ENCODE measurements around the gene PTPRQ. TPM values are rescaled to one million over a fixed set of nuclear protein-coding genes. Genes with fewer than 3 reads are reported as not detected.

Gene PTPRQ
- total RNA-seq, 3 donors from 2014 or later = 0.66 to 8.0 (median 4.0) TPM

- no peaks in the 10 kb centered on the region for H3K9me3 ChIP-seq
- intact Hi-C loops (cut with DNase I; ENCODE audit: low total_unique reads) = no loop called here
- H3K4me3 ChIP-seq = no peak overlapping the region
- H3K27me3 ChIP-seq = peaks cover 0 to 35% of the 10 kb centered on the region in 2 donors
- no peak overlapping the region for H3K27ac ChIP-seq
- H3K36me3 ChIP-seq = no peaks in the 10 kb centered on the region
- no peak for DNase-seq (ENCODE audit: low spot score in 2 of 2)
- no peaks in the 10 kb centered on the region for H3K4me1 ChIP-seq
- TF ChIP-seq, protein P1, sequence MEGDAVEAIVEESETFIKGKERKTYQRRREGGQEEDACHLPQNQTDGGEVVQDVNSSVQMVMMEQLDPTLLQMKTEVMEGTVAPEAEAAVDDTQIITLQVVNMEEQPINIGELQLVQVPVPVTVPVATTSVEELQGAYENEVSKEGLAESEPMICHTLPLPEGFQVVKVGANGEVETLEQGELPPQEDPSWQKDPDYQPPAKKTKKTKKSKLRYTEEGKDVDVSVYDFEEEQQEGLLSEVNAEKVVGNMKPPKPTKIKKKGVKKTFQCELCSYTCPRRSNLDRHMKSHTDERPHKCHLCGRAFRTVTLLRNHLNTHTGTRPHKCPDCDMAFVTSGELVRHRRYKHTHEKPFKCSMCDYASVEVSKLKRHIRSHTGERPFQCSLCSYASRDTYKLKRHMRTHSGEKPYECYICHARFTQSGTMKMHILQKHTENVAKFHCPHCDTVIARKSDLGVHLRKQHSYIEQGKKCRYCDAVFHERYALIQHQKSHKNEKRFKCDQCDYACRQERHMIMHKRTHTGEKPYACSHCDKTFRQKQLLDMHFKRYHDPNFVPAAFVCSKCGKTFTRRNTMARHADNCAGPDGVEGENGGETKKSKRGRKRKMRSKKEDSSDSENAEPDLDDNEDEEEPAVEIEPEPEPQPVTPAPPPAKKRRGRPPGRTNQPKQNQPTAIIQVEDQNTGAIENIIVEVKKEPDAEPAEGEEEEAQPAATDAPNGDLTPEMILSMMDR (IDR thresholded peaks at IDR 0.05) = no peak
- no peak for TF ChIP-seq POLR2A (IDR thresholded peaks at IDR 0.05)
- TF ChIP-seq POLR2AphosphoS5 (IDR thresholded peaks at IDR 0.05) = no peak
Observed at GRCh38 chr12:80711866-80712265, 267.8 kb downstream of the PTPRQ start.

- DNase-seq (ENCODE audit: low spot score in 2 of 2) = no peak
- intact Hi-C loops (cut with DNase I; ENCODE audit: low total_unique reads) = no loop called here
- Histone ChIP-seq H3K4me1 (no peaks in the 10 kb centered on the region), H3K27ac (no peak overlapping the region), H3K9me3 (no peaks in the 10 kb centered on the region), H3K27me3 (peaks cover 0 to 33% of the 10 kb centered on the region in 2 donors), H3K36me3 (no peaks in the 10 kb centered on the region), H3K4me3 (no peak overlapping the region)
- TF ChIP-seq, protein P1 (IDR thresholded peaks at IDR 0.05) = no peak
- TF ChIP-seq POLR2A (IDR thresholded peaks at IDR 0.05) (no peak), POLR2AphosphoS5 (IDR thresholded peaks at IDR 0.05) (no peak)
Observed at GRCh38 chr12:80712866-80713265, 268.8 kb downstream of the PTPRQ start.

DNA sequence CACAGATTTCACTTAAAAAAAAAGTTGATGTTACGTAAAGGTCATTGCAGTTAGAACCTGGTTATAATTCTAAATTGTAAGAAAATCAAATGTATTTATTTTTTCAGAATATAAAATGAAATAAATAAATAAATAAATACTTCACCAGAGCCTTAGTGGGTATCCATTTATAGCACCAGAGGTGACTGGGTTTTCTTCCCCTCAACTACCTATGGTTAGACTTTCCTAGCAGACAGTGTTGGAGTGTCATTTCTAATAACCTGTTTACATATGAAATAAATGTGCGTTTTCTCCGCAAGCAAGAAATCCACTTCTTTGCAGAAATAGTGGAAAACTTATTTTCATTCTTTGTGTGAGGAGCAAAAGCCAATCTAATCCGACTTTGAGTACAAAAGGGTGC, 269.4 kb downstream of the PTPRQ start:
- intact Hi-C loops (cut with DNase I; ENCODE audit: low total_unique reads) = no loop called here
- Histone ChIP-seq H3K27ac (no peak overlapping the region), H3K27me3 (peaks cover 0 to 27% of the 10 kb centered on the region in 2 donors), H3K4me1 (no peaks in the 10 kb centered on the region), H3K36me3 (no peaks in the 10 kb centered on the region), H3K9me3 (no peaks in the 10 kb centered on the region), H3K4me3 (no peak overlapping the region)
- TF ChIP-seq POLR2A (IDR thresholded peaks at IDR 0.05) = no peak
- no peak for TF ChIP-seq POLR2AphosphoS5 (IDR thresholded peaks at IDR 0.05)
- TF ChIP-seq, protein P1 (IDR thresholded peaks at IDR 0.05) = no peak
- DNase-seq (ENCODE audit: low spot score in 2 of 2) = no peak

DNA sequence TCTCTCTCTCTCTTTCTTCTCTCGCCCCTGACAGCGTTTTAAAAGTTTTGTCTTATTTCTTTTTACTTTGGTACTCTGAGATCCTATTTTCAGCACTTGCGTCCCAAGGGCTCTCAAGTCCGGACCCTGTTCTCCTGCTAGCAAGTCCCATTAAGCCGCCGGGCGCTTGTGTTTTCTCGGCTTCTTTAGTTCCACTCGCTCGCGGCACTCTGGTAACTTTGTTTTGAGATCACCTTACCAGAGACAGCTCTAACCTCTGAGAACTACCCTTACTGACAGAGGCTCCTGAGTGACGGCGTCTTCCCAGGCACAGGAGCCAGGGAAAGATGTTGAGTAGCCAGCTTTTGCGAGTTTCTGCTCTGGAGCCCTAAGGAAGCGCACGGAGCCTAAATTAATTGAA, 270.0 kb downstream of the PTPRQ start:
- H3K27ac ChIP-seq = no peak overlapping the region
- H3K4me1 ChIP-seq = no peaks in the 10 kb centered on the region
- peaks cover 0 to 21% of the 10 kb centered on the region in 2 donors for H3K27me3 ChIP-seq
- no peaks in the 10 kb centered on the region for H3K9me3 ChIP-seq
- DNase-seq (ENCODE audit: low spot score in 2 of 2) = no peak
- H3K36me3 ChIP-seq = no peaks in the 10 kb centered on the region
- TF ChIP-seq, protein P1 (IDR thresholded peaks at IDR 0.05) = no peak
- TF ChIP-seq POLR2AphosphoS5 (IDR thresholded peaks at IDR 0.05) (no peak), POLR2A (IDR thresholded peaks at IDR 0.05) (no peak)
- H3K4me3 ChIP-seq = no peak overlapping the region
- intact Hi-C loops (cut with DNase I; ENCODE audit: low total_unique reads) = no loop called here

DNA sequence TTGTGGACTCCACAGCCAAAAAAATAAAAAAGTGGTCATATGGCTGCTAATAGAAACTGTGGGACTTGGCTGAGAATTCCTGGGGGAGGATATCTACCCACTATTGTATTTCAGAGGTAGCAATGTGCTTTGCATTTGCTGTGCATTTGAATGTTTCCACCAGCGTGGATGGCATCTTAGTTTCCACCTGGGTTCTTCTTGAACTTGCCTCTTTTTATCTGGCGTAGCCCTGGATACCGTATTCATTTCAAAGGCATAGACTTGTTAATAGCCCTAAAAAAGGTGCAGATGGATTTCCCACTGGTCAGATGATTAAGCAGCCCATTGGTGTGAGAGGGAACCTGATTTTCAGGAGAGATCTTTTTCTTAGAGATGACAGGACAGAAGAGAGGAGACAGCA, 270.8 kb downstream of the PTPRQ start:
- Histone ChIP-seq H3K4me3 (no peak overlapping the region), H3K36me3 (no peaks in the 10 kb centered on the region), H3K27ac (no peak overlapping the region), H3K9me3 (no peaks in the 10 kb centered on the region), H3K4me1 (no peaks in the 10 kb centered on the region), H3K27me3 (peaks cover 0 to 20% of the 10 kb centered on the region in 2 donors)
- intact Hi-C loops (cut with DNase I; ENCODE audit: low total_unique reads) = no loop called here
- DNase-seq (ENCODE audit: low spot score in 2 of 2) = no peak
- TF ChIP-seq POLR2A (IDR thresholded peaks at IDR 0.05) = no peak
- no peak for TF ChIP-seq POLR2AphosphoS5 (IDR thresholded peaks at IDR 0.05)
- TF ChIP-seq, protein P1 (IDR thresholded peaks at IDR 0.05) = no peak
